Measurements from ENCODE around the gene MIF. TPM values are rescaled to one million over a fixed set of nuclear protein-coding genes. Genes with fewer than 3 reads are reported as not detected.
"Not testable (repeated sequence)": the region's sequence is repeated elsewhere in the genome, so short reads cannot be mapped to it uniquely, and the experiment has no call there.

Gene MIF
- total RNA-seq, 2 donors from 2014 or later: 134 to 156 TPM

GRCh38 chr22:23856721-23857605, 37.2 kb upstream of the MIF start:
- no peaks in the 10 kb centered on the region for H3K27me3 ChIP-seq
- peak overlapping the region; percentile 86 to 96 (median 90) for H3K27ac ChIP-seq
- H3K4me1 ChIP-seq: peaks cover 26% of the 10 kb centered on the region
- no peak for TF ChIP-seq POLR2A (IDR thresholded peaks at IDR 0.05)
- peak in 2 of 7 experiments; percentile 7 to 22 for TF ChIP-seq CTCF (IDR thresholded peaks at IDR 0.05)
- ATAC-seq (peak; percentile 43), DNase-seq (peak in 3 of 4 donors; percentile 42 to 57 (median 55))
- H3K9me3 ChIP-seq: no peaks in the 10 kb centered on the region
- no peaks in the 10 kb centered on the region for H3K36me3 ChIP-seq (replicated peaks in 1 of 2; ENCODE audit: insufficient read depth in 1 of 2, low read depth in 2 of 2)
- WGBS, 2 donors: 8 to 13% methylated on average over 22 to 58 of the region's 58 CpGs
- intact Hi-C loops (cut with DNase I): no loop called here
- H3K4me3 ChIP-seq: peak overlapping the region; percentile 19 to 60

GRCh38 chr22:23857606-23858483, 36.3 kb upstream of the MIF start, which contains the start of gene SLC2A11:
Gene SLC2A11, plus strand, starts transcription at chr22:23857875. Its CDS starts 125 bp downstream, at chr22:23858000.
- H3K27ac ChIP-seq: peak within 1 kb of the TSS; percentile 86 to 96 (median 90)
- no peaks in the 10 kb centered on the region for H3K9me3 ChIP-seq
- 1 to 2% methylated on average over 13 to 59 of the region's 60 CpGs for WGBS, 2 donors
- peak; percentile 81 to 93 (median 91) for TF ChIP-seq POLR2A (IDR thresholded peaks at IDR 0.05)
- peak in 4 of 7 experiments; percentile 47 to 60 (median 56) for TF ChIP-seq CTCF (IDR thresholded peaks at IDR 0.05)
- ATAC-seq (peak; percentile 95), DNase-seq (peak; percentile 96 to 99 (median 98))
- H3K4me3 ChIP-seq: peak within 1 kb of the TSS; percentile 33 to 60
- H3K4me1 ChIP-seq: peaks cover 26% of the 10 kb centered on the region
- no peaks in the 10 kb centered on the region for H3K36me3 ChIP-seq (replicated peaks in 1 of 2; ENCODE audit: insufficient read depth in 1 of 2, low read depth in 2 of 2)
- H3K27me3 ChIP-seq: no peaks in the 10 kb centered on the region
- intact Hi-C loops (cut with DNase I): no loop called here

GRCh38 chr22:23858484-23858815, 35.7 kb upstream of the MIF start:
- H3K27ac ChIP-seq: peak overlapping the region; percentile 86 to 96 (median 90)
- no peaks in the 10 kb centered on the region for H3K9me3 ChIP-seq
- DNase-seq (no peak), ATAC-seq (no peak)
- TF ChIP-seq POLR2A (IDR thresholded peaks at IDR 0.05) (no peak), CTCF (IDR thresholded peaks at IDR 0.05) (no peak)
- peaks cover 26% of the 10 kb centered on the region for H3K4me1 ChIP-seq
- intact Hi-C loops (cut with DNase I): no loop called here
- 28 to 46% methylated on average over 7 of the region's 7 CpGs for WGBS, 2 donors
- H3K27me3 ChIP-seq: no peaks in the 10 kb centered on the region
- no peaks in the 10 kb centered on the region for H3K36me3 ChIP-seq (replicated peaks in 1 of 2; ENCODE audit: insufficient read depth in 1 of 2, low read depth in 2 of 2)
- no peak overlapping the region for H3K4me3 ChIP-seq

- H3K36me3 ChIP-seq (replicated peaks in 1 of 2; ENCODE audit: insufficient read depth in 1 of 2, low read depth in 2 of 2): no peaks in the 10 kb centered on the region
- WGBS, 2 donors: 51 to 57% methylated on average over 4 of the region's 4 CpGs
- no peaks in the 10 kb centered on the region for H3K27me3 ChIP-seq
- DNase-seq: peak in 3 of 4 donors; percentile 63 to 71 (median 67)
- no peak overlapping the region for H3K4me3 ChIP-seq
- no peaks in the 10 kb centered on the region for H3K9me3 ChIP-seq
- H3K27ac ChIP-seq: peak overlapping the region; percentile 53 to 96 (median 77)
- H3K4me1 ChIP-seq: peaks cover 26% of the 10 kb centered on the region
- no peak for TF ChIP-seq CTCF (IDR thresholded peaks at IDR 0.05)
- peak in 1 of 3 donors; percentile 30 for TF ChIP-seq POLR2A (IDR thresholded peaks at IDR 0.05)
- intact Hi-C loops (cut with DNase I): no loop called here
- ATAC-seq: no peak
These were observed 35.0 kb upstream of the MIF start for GRCh38 chr22:23859201-23859600.

- intact Hi-C loops (cut with DNase I); ATAC-seq; DNase-seq; H3K27me3 ChIP-seq; H3K27ac ChIP-seq; H3K36me3 ChIP-seq (replicated peaks in 1 of 2; ENCODE audit: insufficient read depth in 1 of 2, low read depth in 2 of 2); H3K4me3 ChIP-seq; H3K9me3 ChIP-seq: not testable (repeated sequence)
- 92 to 96% methylated on average over 8 of the region's 8 CpGs for WGBS, 2 donors
- H3K4me1 ChIP-seq: peaks cover 26% of the 10 kb centered on the region
These were observed 34.0 kb upstream of the MIF start for GRCh38 chr22:23860187-23860586.
